Sciatic nerve (tissue), 2 donors: ENCODE results near the gene SDHA. TPM values are rescaled to one million over a fixed set of nuclear protein-coding genes. Genes with fewer than 3 reads are reported as not detected.

Source experiments
- ATAC-seq: fragments of 200-7000 bp; cut with Tn5 transposase; one replicate; pipeline ENCODE4 v1.9.1; 2020; ENCODE audit warnings: mild to moderate bottlenecking, moderate library complexity
- DNase-seq: peaks from one replicate; pipeline ENCODE4 v3.0.0-alpha.2; 2020; ENCODE audit warnings: low spot score
- intact Hi-C: fragments of 100-400 bp; cut with DNase I; formaldehyde crosslinking; loops from one replicate; pipeline ENCODE4 v1.14.2; 2022
- total RNA-seq: library from RNA; stranded (reverse); fragmentation: NEBNext Ultra II Directional; extraction: Animal tissue kit (Norgen Biotek cat#: 25700); gene quantifications from one replicate; pipeline ENCODE4 v1.2.1, GENCODE V29; 2021
- donor health status: DM: no; HTN: no; CAD: no.
- donor health status: DM: no; HTN: no; CAD: no.

SDHA gene
- total RNA-seq, 1 donor from 2014 or later = 105 TPM

DNA sequence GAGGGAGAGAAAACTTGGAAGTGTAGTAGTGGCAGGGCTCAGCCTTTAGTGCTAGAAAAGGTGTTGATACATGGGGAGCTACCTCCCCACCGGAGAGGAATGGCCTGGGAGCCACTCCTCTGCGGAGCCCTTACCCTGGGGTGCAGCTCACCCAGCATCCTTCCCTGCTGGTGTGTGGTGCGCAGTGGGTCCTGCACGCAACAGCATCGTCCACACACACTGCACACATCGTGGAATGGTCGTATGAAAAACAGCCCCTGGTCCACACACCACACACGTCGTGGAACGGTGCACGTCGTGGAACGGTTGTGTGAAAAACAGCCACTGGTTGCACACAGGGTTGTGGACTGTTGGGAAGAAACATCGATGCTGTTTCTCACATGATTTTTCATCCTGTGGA is 87.3 kb downstream of the SDHA start:
- intact Hi-C loops = no loop called here
- ATAC-seq = no peak
- peak; percentile 36 for DNase-seq

DNA sequence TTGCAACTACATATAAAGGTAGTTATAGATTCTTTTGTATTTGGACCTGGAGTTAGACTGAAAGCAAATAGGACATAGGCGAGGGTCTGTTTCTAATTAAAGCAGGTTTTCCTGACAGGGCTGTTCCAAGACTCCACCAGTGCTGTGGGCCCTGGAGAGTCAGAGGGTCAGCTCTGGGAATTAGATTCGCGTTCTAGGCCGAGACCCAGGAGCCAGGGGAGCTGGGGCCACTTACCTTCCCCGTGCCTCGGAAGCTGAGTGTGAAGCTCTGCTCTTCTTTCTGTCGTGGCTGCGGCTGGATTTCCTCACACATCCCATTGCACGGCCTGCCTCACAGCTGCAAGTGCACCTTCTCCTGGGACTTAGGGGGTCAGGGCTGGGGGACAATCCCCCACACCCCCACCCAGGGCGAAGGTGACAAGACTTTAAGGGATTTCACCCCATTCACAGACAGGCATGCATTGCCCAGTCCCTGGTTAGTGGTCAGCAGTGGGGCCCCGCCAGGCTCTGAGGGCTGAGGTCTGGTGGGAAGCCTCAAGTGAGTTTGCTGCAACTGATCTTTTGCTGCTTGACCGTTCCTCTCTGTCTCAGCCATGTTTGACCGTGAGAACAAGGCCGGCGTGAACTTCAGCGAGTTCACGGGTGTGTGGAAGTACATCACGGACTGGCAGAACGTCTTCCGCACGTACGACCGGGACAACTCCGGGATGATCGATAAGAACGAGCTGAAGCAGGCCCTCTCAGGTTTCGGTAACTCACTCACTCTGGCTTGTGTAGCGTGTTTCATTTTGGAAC is 88.1 kb downstream of the SDHA start:
- intact Hi-C loops = no loop called here
- ATAC-seq = no peak

More for the DNA sequence above, 88.1 kb downstream of the SDHA start:
- DNase-seq = peak; percentile 53

Other genes with a start within 250 kb of the SDHA start
- 1.1 TPM for gene PLEKHG4B, start 126.2 kb upstream of the SDHA start, total RNA-seq
- gene LRRC14B, start 26.8 kb upstream of the SDHA start, total RNA-seq = not detected
- 9.0 TPM for gene CCDC127, start 167 bp upstream of the SDHA start, total RNA-seq
- 70.3 TPM for gene PDCD6, start 53.3 kb downstream of the SDHA start, total RNA-seq
- 5.1 TPM for gene AHRR, start 103.4 kb downstream of the SDHA start, total RNA-seq
- gene EXOC3, start 224.9 kb downstream of the SDHA start, total RNA-seq = 58.4 TPM